Progenitor cell of endocrine pancreas (in vitro differentiated cells): ENCODE measurements around the gene PRRC2B. TPM values are rescaled to one million over a fixed set of nuclear protein-coding genes. Genes with fewer than 3 reads are reported as not detected.

ENCODE experiments used
- DNase-seq: peaks from one replicate; pipeline ENCODE4 v3.0.0; 2021; ENCODE audit warnings: low spot score; ENCODE audit not compliant: unreplicated experiment
- H3K27ac Mint-ChIP-seq: 2 replicates; pipeline ENCODE4 v1.8.0; 2021; ENCODE audit warnings: mild to moderate bottlenecking, moderate library complexity, mixed read lengths
- H3K27me3 Mint-ChIP-seq: 2 replicates; pipeline ENCODE4 v1.8.0; 2021; ENCODE audit warnings: mixed read lengths
- H3K36me3 Mint-ChIP-seq: 2 replicates; pipeline ENCODE4 v1.8.0; 2022; ENCODE audit warnings: mixed read lengths; ENCODE audit not compliant: insufficient read depth
- H3K4me1 Mint-ChIP-seq: 2 replicates; pipeline ENCODE4 v1.8.0; 2021; ENCODE audit warnings: low read depth, mixed read lengths
- H3K4me3 Mint-ChIP-seq: 2 replicates; pipeline ENCODE4 v1.8.0; 2021; ENCODE audit warnings: low read depth, mild to moderate bottlenecking, moderate library complexity, mixed read lengths
- H3K9me3 Mint-ChIP-seq: 2 replicates; pipeline ENCODE4 v1.8.0; 2021; ENCODE audit warnings: low read depth, mixed read lengths
- total RNA-seq: library from RNA; stranded (reverse); gene quantifications from 2 replicates; pipeline ENCODE4 v1.2.1, GENCODE V29; 2021
- TF ChIP-seq, protein P1 (sequence below): fragments of 200-600 bp; sonication (generic); IDR thresholded peaks from one replicate; pipeline ENCODE4 v1.5.0; 2021; ENCODE audit warnings: antibody characterized with exemption, mild to moderate bottlenecking; ENCODE audit not compliant: unreplicated experiment

Gene PRRC2B
- total RNA-seq, 1 donor from 2014 or later = 460 TPM

GRCh38 chr9:131433302-131433854, 39.5 kb downstream of the PRRC2B start:
- Mint-ChIP-seq H3K4me3 (no peak overlapping the region), H3K27ac (no peak overlapping the region), H3K9me3 (no peaks in the 10 kb centered on the region), H3K4me1 (peaks cover 2% of the 10 kb centered on the region), H3K36me3 (peaks cover 22% of the 10 kb centered on the region), H3K27me3 (no peaks in the 10 kb centered on the region)
- TF ChIP-seq, protein P1, sequence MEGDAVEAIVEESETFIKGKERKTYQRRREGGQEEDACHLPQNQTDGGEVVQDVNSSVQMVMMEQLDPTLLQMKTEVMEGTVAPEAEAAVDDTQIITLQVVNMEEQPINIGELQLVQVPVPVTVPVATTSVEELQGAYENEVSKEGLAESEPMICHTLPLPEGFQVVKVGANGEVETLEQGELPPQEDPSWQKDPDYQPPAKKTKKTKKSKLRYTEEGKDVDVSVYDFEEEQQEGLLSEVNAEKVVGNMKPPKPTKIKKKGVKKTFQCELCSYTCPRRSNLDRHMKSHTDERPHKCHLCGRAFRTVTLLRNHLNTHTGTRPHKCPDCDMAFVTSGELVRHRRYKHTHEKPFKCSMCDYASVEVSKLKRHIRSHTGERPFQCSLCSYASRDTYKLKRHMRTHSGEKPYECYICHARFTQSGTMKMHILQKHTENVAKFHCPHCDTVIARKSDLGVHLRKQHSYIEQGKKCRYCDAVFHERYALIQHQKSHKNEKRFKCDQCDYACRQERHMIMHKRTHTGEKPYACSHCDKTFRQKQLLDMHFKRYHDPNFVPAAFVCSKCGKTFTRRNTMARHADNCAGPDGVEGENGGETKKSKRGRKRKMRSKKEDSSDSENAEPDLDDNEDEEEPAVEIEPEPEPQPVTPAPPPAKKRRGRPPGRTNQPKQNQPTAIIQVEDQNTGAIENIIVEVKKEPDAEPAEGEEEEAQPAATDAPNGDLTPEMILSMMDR = no peak
- DNase-seq = no peak

DNA sequence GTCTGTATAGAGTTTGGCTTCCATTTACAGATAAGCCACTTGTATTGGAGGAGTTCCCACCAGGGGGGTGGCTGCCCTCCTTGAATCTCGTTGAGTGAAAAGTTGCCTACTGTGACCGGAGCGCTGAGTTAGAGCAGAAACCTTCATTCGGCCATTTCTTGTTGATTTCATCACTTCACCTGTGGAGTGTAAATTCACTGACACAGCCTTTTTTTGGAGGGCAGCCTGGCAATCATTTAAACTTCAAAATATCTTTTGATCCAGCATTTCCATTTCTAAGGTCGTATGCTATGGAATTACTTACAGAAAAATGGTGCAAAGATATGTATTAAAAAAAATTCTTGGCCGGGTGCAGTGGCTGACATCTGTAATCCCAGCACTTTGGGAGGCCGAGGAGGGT, 40.8 kb downstream of the PRRC2B start:
- Mint-ChIP-seq H3K4me3 (no peak overlapping the region), H3K9me3 (no peaks in the 10 kb centered on the region), H3K27me3 (no peaks in the 10 kb centered on the region), H3K36me3 (peaks cover 31% of the 10 kb centered on the region), H3K27ac (peak overlapping the region; percentile 77), H3K4me1 (no peaks in the 10 kb centered on the region)
- TF ChIP-seq, protein P1 = no peak
- DNase-seq = no peak

- peak overlapping the region; percentile 56 for H3K27ac Mint-ChIP-seq
- no peaks in the 10 kb centered on the region for H3K27me3 Mint-ChIP-seq
- TF ChIP-seq, protein P1 = no peak
- DNase-seq = no peak
- no peaks in the 10 kb centered on the region for H3K4me1 Mint-ChIP-seq
- H3K4me3 Mint-ChIP-seq = no peak overlapping the region
- H3K36me3 Mint-ChIP-seq = peaks cover 37% of the 10 kb centered on the region
- H3K9me3 Mint-ChIP-seq = no peaks in the 10 kb centered on the region
These were observed 42.5 kb downstream of the PRRC2B start for GRCh38 chr9:131436376-131436775.

GRCh38 chr9:131436865-131437271, 43.0 kb downstream of the PRRC2B start:
- Mint-ChIP-seq H3K27me3 (no peaks in the 10 kb centered on the region), H3K36me3 (peaks cover 40% of the 10 kb centered on the region), H3K4me3 (no peak overlapping the region), H3K4me1 (no peaks in the 10 kb centered on the region), H3K27ac (peak overlapping the region; percentile 45), H3K9me3 (no peaks in the 10 kb centered on the region)
- DNase-seq = no peak
- TF ChIP-seq, protein P1 = no peak

DNA sequence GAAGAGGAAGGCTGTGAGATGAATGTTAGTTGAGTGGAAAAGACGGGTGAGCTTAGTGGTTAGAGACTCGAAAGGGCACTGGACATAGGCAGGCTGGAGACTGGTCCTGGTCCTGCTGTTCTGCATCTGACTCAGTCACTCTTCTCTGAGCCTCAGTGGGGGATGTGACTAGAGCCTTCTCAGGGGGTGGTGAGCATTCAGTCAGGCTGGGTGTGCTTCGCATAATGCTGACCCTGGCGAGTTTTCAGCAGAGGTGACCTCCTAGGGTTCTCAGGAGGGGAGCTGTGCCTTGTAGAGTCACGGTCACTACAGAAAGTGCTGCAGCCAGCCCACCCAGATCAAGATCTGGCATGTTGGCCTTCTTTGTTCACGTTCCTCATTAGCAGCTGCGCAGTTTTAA, 44.3 kb downstream of the PRRC2B start:
- Mint-ChIP-seq H3K9me3 (no peaks in the 10 kb centered on the region), H3K36me3 (peaks cover 42% of the 10 kb centered on the region), H3K27ac (peak overlapping the region; percentile 43), H3K4me3 (no peak overlapping the region), H3K27me3 (no peaks in the 10 kb centered on the region), H3K4me1 (no peaks in the 10 kb centered on the region)
- DNase-seq = no peak
- TF ChIP-seq, protein P1 = no peak
